Endothelial cell of umbilical vein (primary cell): ENCODE results near the gene PSMD9. TPM values are rescaled to one million over a fixed set of nuclear protein-coding genes. Genes with fewer than 3 reads are reported as not detected.

Experiments
- BruUV-seq: library from RNA; stranded (reverse); fragments of 400-500 nt; replicated peaks from 2 replicates; lab custom pipeline; 2021; lab: Mats Ljungman, UMichigan
- CTCF ChIA-PET: fragments of 300-600, 350-600 bp; sonication (Branson Sonifier 250); formaldehyde crosslinking; loops from one replicate; lab custom pipeline; 2021; ENCODE audit warnings: antibody characterized with exemption, inconsistent platforms; lab: Charles Lee
- POLR2A ChIA-PET: fragments of 300-600, 350-600 bp; sonication (Branson Sonifier 250); formaldehyde crosslinking; loops from one replicate; lab custom pipeline; 2021; ENCODE audit warnings: antibody characterized with exemption, inconsistent platforms; lab: Charles Lee
- DNase-seq: peaks from one replicate; pipeline ENCODE4 v3.0.0-alpha.2; 2011; ENCODE audit warnings: low read depth, low spot score
- FAIRE-seq: peaks from 2 replicates; lab custom pipeline; 2011; peaks lifted over from hg19 to GRCh38; lab: Jason Lieb, UNC
- H2AFZ ChIP-seq: 2 replicates; pipeline ENCODE4 v1.6.0; 2012; ENCODE audit warnings: low read depth, low read length, control low read depth, inconsistent platforms
- H3K27ac ChIP-seq: 2 replicates; pipeline ENCODE4 v1.5.1; 2011; ENCODE audit warnings: low read depth, mild to moderate bottlenecking, control low read depth, low read length, moderate library complexity; ENCODE audit not compliant: insufficient read depth
- H3K27me3 ChIP-seq, 2 experiments: 2 replicates each; pipeline versions ENCODE4 v1.6.0 to v1.6.1; 2011; ENCODE audit warnings: low read length in 2 of 2, mixed read lengths in 1 of 2; ENCODE audit not compliant: control insufficient read depth in 2 of 2, insufficient read depth in 2 of 2
- H3K36me3 ChIP-seq, 2 experiments: 2 replicates in 1 of 2; 3 replicates in 1 of 2; pipeline ENCODE4 v1.5.1; 2011; ENCODE audit warnings: low read length in 2 of 2, mild to moderate bottlenecking in 1 of 2, moderate library complexity in 1 of 2; ENCODE audit not compliant: control insufficient read depth in 2 of 2, insufficient read depth in 2 of 2; ENCODE audit errors: extremely low read depth in 1 of 2
- H3K4me1 ChIP-seq: 3 replicates; pipeline ENCODE4 v1.5.1; 2011; ENCODE audit warnings: mild to moderate bottlenecking, low read length; ENCODE audit not compliant: control insufficient read depth, insufficient read depth; ENCODE audit errors: extremely low read depth
- H3K4me2 ChIP-seq: 2 replicates; pipeline ENCODE4 v1.6.1; 2011; ENCODE audit warnings: low read length, control low read depth, mixed read lengths; ENCODE audit not compliant: insufficient read depth
- H3K4me3 ChIP-seq, 3 experiments: fragments of 200-600 bp in 1 of 3; sonication (generic), shearing (Covaris generic) in 1 of 3; replicated peaks in 1 of 3; 2 replicates each; pipeline ENCODE4 v1.5.1; 2011 to 2016; ENCODE audit warnings: control low read depth in 3 of 3, low read length in 3 of 3, mild to moderate bottlenecking in 2 of 3, inconsistent platforms in 1 of 3, low read depth in 1 of 3, moderate library complexity in 1 of 3; ENCODE audit not compliant: insufficient read depth in 1 of 3
- H3K79me2 ChIP-seq: 2 replicates; pipeline ENCODE4 v1.6.0; 2012; ENCODE audit warnings: low read length, inconsistent platforms; ENCODE audit not compliant: control insufficient read depth, insufficient read depth
- H3K9ac ChIP-seq: replicated peaks from 2 replicates; pipeline ENCODE3; 2011; ENCODE audit warnings: low read length, control low read depth; ENCODE audit not compliant: insufficient read depth; ENCODE audit errors: extremely low read depth
- H3K9me1 ChIP-seq: replicated peaks from 3 replicates; pipeline ENCODE4 v1.6.0; 2011; ENCODE audit warnings: mild to moderate bottlenecking, low read length; ENCODE audit not compliant: control insufficient read depth, insufficient read depth; ENCODE audit errors: extremely low read depth
- H3K9me3 ChIP-seq: replicated peaks from 2 replicates; pipeline ENCODE4 v1.5.1; 2012; ENCODE audit warnings: low read length, inconsistent platforms; ENCODE audit not compliant: control insufficient read depth, insufficient read depth
- H4K20me1 ChIP-seq: replicated peaks from 2 replicates; pipeline ENCODE3; 2011; ENCODE audit warnings: mild to moderate bottlenecking, low read length; ENCODE audit not compliant: control insufficient read depth, insufficient read depth; ENCODE audit errors: extremely low read depth
- EZH2 ChIP-seq: IDR thresholded peaks from 2 replicates; pipeline ENCODE4 v1.6.1; 2012; ENCODE audit warnings: borderline replicate concordance, low read depth, mild to moderate bottlenecking, moderate library complexity, low read length, inconsistent platforms; ENCODE audit not compliant: severe bottlenecking
- FOS ChIP-seq: IDR thresholded peaks from 2 replicates; pipeline ENCODE4 v1.6.1; 2011; ENCODE audit warnings: mild to moderate bottlenecking, low read length, moderate library complexity, borderline replicate concordance; ENCODE audit not compliant: insufficient read depth
- GATA2 ChIP-seq: IDR thresholded peaks from 2 replicates; pipeline ENCODE4 v1.7.0; 2011; ENCODE audit warnings: low read depth, mild to moderate bottlenecking, moderate library complexity, mixed read lengths, low read length; ENCODE audit not compliant: insufficient read length, insufficient read depth
- JUN ChIP-seq: IDR thresholded peaks from 2 replicates; pipeline ENCODE4 v1.6.1; 2011; ENCODE audit warnings: borderline replicate concordance, low read depth; ENCODE audit not compliant: insufficient read length, insufficient read depth
- MYC ChIP-seq: IDR thresholded peaks from one replicate; pipeline ENCODE4 v1.6.1; 2011; ENCODE audit warnings: mild to moderate bottlenecking, low read depth, low read length
- POLR2A ChIP-seq: IDR thresholded peaks from 2 replicates; pipeline ENCODE4 v1.6.1; 2012; ENCODE audit warnings: low read depth, mild to moderate bottlenecking, control low read depth, low read length
- POLR2AphosphoS5 ChIP-seq: IDR thresholded peaks from 2 replicates; pipeline ENCODE4 v1.6.1; 2012; ENCODE audit warnings: low read depth, mild to moderate bottlenecking, control low read depth, low read length, moderate library complexity; ENCODE audit not compliant: insufficient read depth
- dilution Hi-C: fragments of 300-500 bp; cut with MboI; formaldehyde crosslinking; loops from one replicate; pipeline ENCODE4 v1.15.0; 2019; ENCODE audit warnings: low sequenced_read_pairs; ENCODE audit not compliant: extremely low pct_ligation_motif_present
- intact Hi-C: fragments of 100-400 bp; cut with micrococcal nuclease; formaldehyde crosslinking; loops from one replicate; pipeline ENCODE4 v1.10.0; 2022
- polyA plus RNA-seq, 4 experiments: library from polyadenylated mRNA; depleted of rRNA in 3 of 4; stranded (reverse) in 3 of 4; unstranded in 1 of 4; fragments of >200 nt; gene quantifications; 2 replicates each; pipeline versions ENCODE4 v1.2.1 to v1.2.3, GENCODE V29; 2011 to 2012; ENCODE audit warnings: missing spikeins in 1 of 4
- total RNA-seq: library from RNA; stranded (reverse); gene quantifications from 2 replicates; pipeline ENCODE4 v1.2.3, GENCODE V29; 2021
- TF ChIP-seq, protein P1 (sequence below): IDR thresholded peaks from 2 replicates; pipeline ENCODE4 v1.6.1; 2011; ENCODE audit not compliant: insufficient read depth, insufficient read length
- TF ChIP-seq, protein P2 (sequence below), 2 donors: IDR thresholded peaks; 1 replicate in 1 of 2; 2 replicates in 1 of 2; pipeline ENCODE4 v1.5.1; 2011; ENCODE audit warnings: low read length in 2 of 2, mild to moderate bottlenecking in 2 of 2, moderate library complexity in 2 of 2, control low read depth in 1 of 2, inconsistent platforms in 1 of 2, low read depth in 1 of 2; ENCODE audit not compliant: insufficient read depth in 1 of 2; ENCODE audit errors: extremely low read depth in 1 of 2

Gene PSMD9
- total and polyA plus RNA-seq, 2 donors (not counting 3 experiments of a cell fraction or from before 2014, with no cell fraction given), result 69.2 to 118 TPM

- intact Hi-C loops, result no loop called here
- ChIA-PET POLR2A (no interaction called here), CTCF (no interaction called here)
Measured at GRCh38 chr12:121857322-121858246, 31.0 kb upstream of the PSMD9 start.

More at GRCh38 chr12:121857322-121858246, 31.0 kb upstream of the PSMD9 start:
- DNase-seq, result no peak
- Histone ChIP-seq H3K4me3 (no peak overlapping the region), H3K9ac (no peak overlapping the region), H3K27ac (no peak overlapping the region), H3K4me2 (no peak overlapping the region), H3K36me3 (no peaks in the 10 kb centered on the region), H3K27me3 (no peaks in the 10 kb centered on the region), H2AFZ (no peak overlapping the region), H4K20me1 (no peaks in the 10 kb centered on the region), H3K9me1 (no peaks in the 10 kb centered on the region), H3K4me1 (no peaks in the 10 kb centered on the region), H3K9me3 (no peaks in the 10 kb centered on the region), H3K79me2 (no peaks in the 10 kb centered on the region)
- BruUV-seq, result no TSS peak
- no peak for FAIRE-seq
- TF ChIP-seq POLR2A (no peak), FOS (no peak), MYC (no peak), POLR2AphosphoS5 (no peak), GATA2 (no peak), EZH2 (no peak), JUN (no peak)
- TF ChIP-seq, protein P1, sequence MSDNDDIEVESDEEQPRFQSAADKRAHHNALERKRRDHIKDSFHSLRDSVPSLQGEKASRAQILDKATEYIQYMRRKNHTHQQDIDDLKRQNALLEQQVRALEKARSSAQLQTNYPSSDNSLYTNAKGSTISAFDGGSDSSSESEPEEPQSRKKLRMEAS, result no peak
- TF ChIP-seq, protein P2, sequence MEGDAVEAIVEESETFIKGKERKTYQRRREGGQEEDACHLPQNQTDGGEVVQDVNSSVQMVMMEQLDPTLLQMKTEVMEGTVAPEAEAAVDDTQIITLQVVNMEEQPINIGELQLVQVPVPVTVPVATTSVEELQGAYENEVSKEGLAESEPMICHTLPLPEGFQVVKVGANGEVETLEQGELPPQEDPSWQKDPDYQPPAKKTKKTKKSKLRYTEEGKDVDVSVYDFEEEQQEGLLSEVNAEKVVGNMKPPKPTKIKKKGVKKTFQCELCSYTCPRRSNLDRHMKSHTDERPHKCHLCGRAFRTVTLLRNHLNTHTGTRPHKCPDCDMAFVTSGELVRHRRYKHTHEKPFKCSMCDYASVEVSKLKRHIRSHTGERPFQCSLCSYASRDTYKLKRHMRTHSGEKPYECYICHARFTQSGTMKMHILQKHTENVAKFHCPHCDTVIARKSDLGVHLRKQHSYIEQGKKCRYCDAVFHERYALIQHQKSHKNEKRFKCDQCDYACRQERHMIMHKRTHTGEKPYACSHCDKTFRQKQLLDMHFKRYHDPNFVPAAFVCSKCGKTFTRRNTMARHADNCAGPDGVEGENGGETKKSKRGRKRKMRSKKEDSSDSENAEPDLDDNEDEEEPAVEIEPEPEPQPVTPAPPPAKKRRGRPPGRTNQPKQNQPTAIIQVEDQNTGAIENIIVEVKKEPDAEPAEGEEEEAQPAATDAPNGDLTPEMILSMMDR (IDR thresholded peaks at IDR 0.05; ENCODE audit: extremely low read depth in 1 of 2, insufficient read depth in 1 of 2, low read depth in 1 of 2, low read length in 2 of 2), result no peak
- dilution Hi-C loops, result no loop called here
